ENCODE results near the gene ADCY3.

Gene ADCY3

DNA sequence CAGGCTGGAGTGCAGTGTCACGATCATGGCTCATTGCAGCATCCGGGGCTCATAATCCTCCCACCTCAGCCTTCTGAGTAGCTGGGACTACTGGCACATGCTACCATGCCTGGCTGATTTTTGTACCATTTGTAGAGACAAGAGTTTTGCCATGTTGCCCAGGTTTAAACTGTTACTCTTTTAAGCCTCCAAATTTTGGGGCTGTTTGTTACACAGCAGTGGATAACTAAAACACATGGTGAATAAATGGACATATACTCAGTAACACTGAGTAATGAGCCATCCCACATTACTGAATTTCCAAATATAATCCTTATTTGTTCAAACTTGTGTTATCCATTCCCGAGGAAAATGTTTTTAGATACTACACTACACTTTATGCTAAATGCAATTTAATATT lies 9.8 kb downstream of the ADCY3 start:
- no peak for TF ChIP-seq SIN3A (IDR thresholded peaks at IDR 0.05; ENCODE audit: borderline replicate concordance, insufficient read depth, low read length)
- no peak for TF ChIP-seq TAF1 (IDR thresholded peaks at IDR 0.05; ENCODE audit: borderline replicate concordance, insufficient read depth, low read length)
- TF ChIP-seq, protein P1, sequence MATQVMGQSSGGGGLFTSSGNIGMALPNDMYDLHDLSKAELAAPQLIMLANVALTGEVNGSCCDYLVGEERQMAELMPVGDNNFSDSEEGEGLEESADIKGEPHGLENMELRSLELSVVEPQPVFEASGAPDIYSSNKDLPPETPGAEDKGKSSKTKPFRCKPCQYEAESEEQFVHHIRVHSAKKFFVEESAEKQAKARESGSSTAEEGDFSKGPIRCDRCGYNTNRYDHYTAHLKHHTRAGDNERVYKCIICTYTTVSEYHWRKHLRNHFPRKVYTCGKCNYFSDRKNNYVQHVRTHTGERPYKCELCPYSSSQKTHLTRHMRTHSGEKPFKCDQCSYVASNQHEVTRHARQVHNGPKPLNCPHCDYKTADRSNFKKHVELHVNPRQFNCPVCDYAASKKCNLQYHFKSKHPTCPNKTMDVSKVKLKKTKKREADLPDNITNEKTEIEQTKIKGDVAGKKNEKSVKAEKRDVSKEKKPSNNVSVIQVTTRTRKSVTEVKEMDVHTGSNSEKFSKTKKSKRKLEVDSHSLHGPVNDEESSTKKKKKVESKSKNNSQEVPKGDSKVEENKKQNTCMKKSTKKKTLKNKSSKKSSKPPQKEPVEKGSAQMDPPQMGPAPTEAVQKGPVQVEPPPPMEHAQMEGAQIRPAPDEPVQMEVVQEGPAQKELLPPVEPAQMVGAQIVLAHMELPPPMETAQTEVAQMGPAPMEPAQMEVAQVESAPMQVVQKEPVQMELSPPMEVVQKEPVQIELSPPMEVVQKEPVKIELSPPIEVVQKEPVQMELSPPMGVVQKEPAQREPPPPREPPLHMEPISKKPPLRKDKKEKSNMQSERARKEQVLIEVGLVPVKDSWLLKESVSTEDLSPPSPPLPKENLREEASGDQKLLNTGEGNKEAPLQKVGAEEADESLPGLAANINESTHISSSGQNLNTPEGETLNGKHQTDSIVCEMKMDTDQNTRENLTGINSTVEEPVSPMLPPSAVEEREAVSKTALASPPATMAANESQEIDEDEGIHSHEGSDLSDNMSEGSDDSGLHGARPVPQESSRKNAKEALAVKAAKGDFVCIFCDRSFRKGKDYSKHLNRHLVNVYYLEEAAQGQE (IDR thresholded peaks at IDR 0.05; ENCODE audit: insufficient read depth in 1 of 2, low read depth in 2 of 2, low read length in 2 of 2), result no peak
- no peak for TF ChIP-seq FOXP2 (optimal IDR thresholded peaks at IDR 0.05; ENCODE audit: borderline replicate concordance, extremely low read depth, extremely low read length, insufficient read depth)
- TF ChIP-seq POLR2AphosphoS5 (IDR thresholded peaks at IDR 0.05; ENCODE audit: low read depth, low read length), result no peak

DNA sequence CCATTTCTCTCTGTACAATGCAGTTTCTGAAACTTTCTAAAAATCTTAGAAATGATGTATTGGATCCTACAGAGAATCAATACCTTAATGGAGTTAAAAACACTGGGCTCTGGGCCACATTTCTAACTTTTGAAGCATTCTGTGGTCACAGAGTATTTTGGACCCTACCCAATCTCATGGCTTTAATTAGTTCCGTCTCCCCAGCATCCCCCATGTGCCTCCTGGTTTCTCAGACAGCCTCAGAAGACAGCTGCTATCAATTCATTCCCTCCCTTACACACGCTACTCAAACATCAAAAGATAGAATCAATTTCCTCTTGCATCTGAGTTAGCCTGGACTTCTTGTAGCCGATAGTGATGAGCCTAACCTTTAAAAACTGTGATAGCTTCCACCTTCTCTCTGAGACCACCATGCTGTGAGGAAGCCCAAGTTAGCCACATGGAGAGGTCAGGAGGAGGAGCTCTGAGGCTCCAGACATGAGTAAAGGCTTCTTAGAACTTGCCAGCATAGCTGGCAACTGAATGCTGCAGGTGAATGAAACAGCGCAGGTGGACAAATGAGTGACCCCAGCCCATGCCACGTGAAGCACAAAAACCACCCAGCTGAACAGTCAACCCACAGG lies 10.4 kb downstream of the ADCY3 start:
- TF ChIP-seq SIN3A (IDR thresholded peaks at IDR 0.05; ENCODE audit: borderline replicate concordance, insufficient read depth, low read length) (no peak), FOXP2 (optimal IDR thresholded peaks at IDR 0.05; ENCODE audit: borderline replicate concordance, extremely low read depth, extremely low read length, insufficient read depth) (no peak), POLR2AphosphoS5 (IDR thresholded peaks at IDR 0.05; ENCODE audit: low read depth, low read length) (no peak), TAF1 (IDR thresholded peaks at IDR 0.05; ENCODE audit: borderline replicate concordance, insufficient read depth, low read length) (no peak)
- TF ChIP-seq, protein P1 (IDR thresholded peaks at IDR 0.05; ENCODE audit: insufficient read depth in 1 of 2, low read depth in 2 of 2, low read length in 2 of 2), result no peak

DNA sequence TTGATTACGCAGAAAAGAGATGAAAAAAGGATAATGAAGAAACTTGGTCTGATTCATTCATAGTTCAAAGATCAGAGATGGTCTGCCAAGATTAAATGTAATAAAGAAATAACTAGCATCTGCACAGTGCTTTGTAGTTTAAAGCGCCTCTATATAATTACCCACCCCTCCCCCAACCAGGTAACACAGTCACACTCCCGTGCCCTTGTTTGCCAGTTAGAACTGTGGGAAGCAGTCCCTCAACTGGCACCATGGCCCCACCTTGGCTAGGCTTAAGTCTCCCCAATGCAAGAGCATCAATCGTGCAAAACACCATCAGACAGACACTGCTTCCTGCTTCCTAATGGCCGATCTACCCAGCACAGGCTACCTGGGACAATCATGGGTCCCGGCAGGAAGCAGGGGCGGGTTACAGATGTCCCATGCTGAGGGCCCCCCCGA lies 11.6 kb downstream of the ADCY3 start:
- TF ChIP-seq SIN3A (IDR thresholded peaks at IDR 0.05; ENCODE audit: borderline replicate concordance, insufficient read depth, low read length) (no peak), POLR2AphosphoS5 (IDR thresholded peaks at IDR 0.05; ENCODE audit: low read depth, low read length) (no peak), FOXP2 (optimal IDR thresholded peaks at IDR 0.05; ENCODE audit: borderline replicate concordance, extremely low read depth, extremely low read length, insufficient read depth) (no peak), TAF1 (IDR thresholded peaks at IDR 0.05; ENCODE audit: borderline replicate concordance, insufficient read depth, low read length) (no peak)
- TF ChIP-seq, protein P1 (IDR thresholded peaks at IDR 0.05; ENCODE audit: insufficient read depth in 1 of 2, low read depth in 2 of 2, low read length in 2 of 2), result no peak

DNA sequence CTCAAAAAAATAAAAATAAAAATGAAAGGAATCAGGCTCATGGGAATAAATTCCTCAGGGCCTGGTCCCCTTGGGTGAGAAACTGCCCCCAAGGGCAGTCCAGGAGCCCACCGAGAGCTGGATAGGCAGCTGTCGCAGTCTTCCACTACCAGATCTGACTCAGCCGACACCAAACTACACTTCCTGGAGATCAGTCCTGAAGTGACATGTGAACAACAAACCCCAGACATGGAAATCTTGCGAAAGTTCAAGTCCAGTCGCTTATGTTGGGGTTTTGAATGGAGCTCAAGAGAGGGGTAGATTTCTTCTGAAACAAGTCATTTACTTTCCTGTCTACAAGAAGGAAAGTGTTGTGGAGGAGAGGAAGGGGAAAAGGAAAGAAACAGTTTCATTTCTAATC lies 12.9 kb downstream of the ADCY3 start:
- TF ChIP-seq, protein P1 (IDR thresholded peaks at IDR 0.05; ENCODE audit: insufficient read depth in 1 of 2, low read depth in 2 of 2, low read length in 2 of 2), result no peak
- TF ChIP-seq SIN3A (IDR thresholded peaks at IDR 0.05; ENCODE audit: borderline replicate concordance, insufficient read depth, low read length), result no peak
- TF ChIP-seq FOXP2 (optimal IDR thresholded peaks at IDR 0.05; ENCODE audit: borderline replicate concordance, extremely low read depth, extremely low read length, insufficient read depth), result no peak
- TF ChIP-seq TAF1 (IDR thresholded peaks at IDR 0.05; ENCODE audit: borderline replicate concordance, insufficient read depth, low read length), result no peak
- no peak for TF ChIP-seq POLR2AphosphoS5 (IDR thresholded peaks at IDR 0.05; ENCODE audit: low read depth, low read length)
